RWPE2 (cell line): ENCODE data around the gene KCNAB2.
A peak's percentile ranks its signal among the peaks of the same experiment; 100 is the strongest.

Experiments
- ATAC-seq: fragments of 200-7000 bp; cut with Tn5 transposase; 3 replicates; pipeline ENCODE4 v1.9.1; 2021; ENCODE audit warnings: low read depth
- DNase-seq: peaks from one replicate; pipeline ENCODE4 v3.0.0-alpha.2; 2020; ENCODE audit warnings: low spot score
- H3K27ac ChIP-seq: fragments of 450-650 bp; 2 replicates; pipeline ENCODE4 v1.5.1; 2017; ENCODE audit warnings: mild to moderate bottlenecking; ENCODE audit not compliant: poor library complexity, severe bottlenecking
- H3K27me3 ChIP-seq: fragments of 250-450 bp; sonication (Bioruptor Pico); 2 replicates; pipeline ENCODE4 v1.5.1; 2021; ENCODE audit warnings: mild to moderate bottlenecking, moderate library complexity; ENCODE audit not compliant: insufficient read depth, poor library complexity, severe bottlenecking
- H3K36me3 ChIP-seq: fragments of 250-450 bp; sonication (Bioruptor Pico); 2 replicates; pipeline ENCODE4 v1.5.1; 2020; ENCODE audit warnings: low read depth, mild to moderate bottlenecking, moderate library complexity
- H3K4me1 ChIP-seq: fragments of 250-450 bp; sonication (Bioruptor Pico); 2 replicates; pipeline ENCODE4 v1.5.1; 2021; ENCODE audit warnings: mild to moderate bottlenecking, moderate library complexity; ENCODE audit not compliant: insufficient read depth, poor library complexity, severe bottlenecking
- H3K4me3 ChIP-seq: fragments of 250-450 bp; sonication (Bioruptor Pico); 2 replicates; pipeline ENCODE4 v1.5.1; 2021; ENCODE audit warnings: mild to moderate bottlenecking, moderate library complexity; ENCODE audit not compliant: severe bottlenecking
- H3K9me3 ChIP-seq: fragments of 250-450 bp; sonication (Bioruptor Pico); 2 replicates; pipeline ENCODE4 v1.5.1; 2021; ENCODE audit warnings: mild to moderate bottlenecking, moderate library complexity; ENCODE audit not compliant: severe bottlenecking
- CTCF ChIP-seq: fragments of 450-650 bp; IDR thresholded peaks from one replicate; pipeline ENCODE4 v1.5.1; 2017; ENCODE audit warnings: mild to moderate bottlenecking, moderate library complexity; ENCODE audit not compliant: poor library complexity, severe bottlenecking

KCNAB2 gene

GRCh38 chr1:6030547-6031261 is 15.0 kb upstream of the KCNAB2 start:
- Histone ChIP-seq H3K36me3 (no peaks in the 10 kb centered on the region), H3K27me3 (no peaks in the 10 kb centered on the region), H3K4me1 (peaks cover 5% of the 10 kb centered on the region), H3K9me3 (no peaks in the 10 kb centered on the region), H3K27ac (no peak overlapping the region), H3K4me3 (no peak overlapping the region)
- DNase-seq (no peak), ATAC-seq (no peak)
- no peak for TF ChIP-seq CTCF

GRCh38 chr1:6033124-6033523 is 12.6 kb upstream of the KCNAB2 start:
- no peaks in the 10 kb centered on the region for H3K9me3 ChIP-seq
- ATAC-seq (no peak), DNase-seq (no peak)
- no peaks in the 10 kb centered on the region for H3K36me3 ChIP-seq
- H3K4me1 ChIP-seq, result no peaks in the 10 kb centered on the region
- no peaks in the 10 kb centered on the region for H3K27me3 ChIP-seq
- no peak overlapping the region for H3K4me3 ChIP-seq
- no peak overlapping the region for H3K27ac ChIP-seq
- TF ChIP-seq CTCF, result no peak

GRCh38 chr1:6033986-6034749 is 11.5 kb upstream of the KCNAB2 start:
- Histone ChIP-seq H3K4me1 (no peaks in the 10 kb centered on the region), H3K4me3 (no peak overlapping the region), H3K36me3 (no peaks in the 10 kb centered on the region), H3K27me3 (no peaks in the 10 kb centered on the region), H3K27ac (no peak overlapping the region), H3K9me3 (no peaks in the 10 kb centered on the region)
- TF ChIP-seq CTCF, result peak; percentile 36
- peak; percentile 45; the same call in 2 of the 3 replicates for ATAC-seq
- DNase-seq, result no peak

- Histone ChIP-seq H3K4me1 (no peaks in the 10 kb centered on the region), H3K36me3 (no peaks in the 10 kb centered on the region), H3K4me3 (no peak overlapping the region), H3K27ac (no peak overlapping the region), H3K9me3 (no peaks in the 10 kb centered on the region), H3K27me3 (no peaks in the 10 kb centered on the region)
- ATAC-seq (no peak), DNase-seq (no peak)
- no peak for TF ChIP-seq CTCF
These were observed 11.0 kb upstream of the KCNAB2 start for GRCh38 chr1:6034750-6035096.

- no peaks in the 10 kb centered on the region for H3K4me1 ChIP-seq
- H3K27me3 ChIP-seq, result no peaks in the 10 kb centered on the region
- no peaks in the 10 kb centered on the region for H3K9me3 ChIP-seq
- no peak for ATAC-seq
- no peak overlapping the region for H3K27ac ChIP-seq
- no peaks in the 10 kb centered on the region for H3K36me3 ChIP-seq
- no peak overlapping the region for H3K4me3 ChIP-seq
- TF ChIP-seq CTCF, result no peak
- no peak for DNase-seq
These were observed 10.4 kb upstream of the KCNAB2 start for GRCh38 chr1:6035303-6035702.
